Putamen (tissue), 1 donor: ENCODE results near the gene WDR11.
A peak's percentile ranks its signal among the peaks of the same experiment; 100 is the strongest.
"Not testable (repeated sequence)": the region's sequence is repeated elsewhere in the genome, so short reads cannot be mapped to it uniquely, and the experiment has no call there.

Experiments
- DNase-seq: peaks from one replicate; pipeline ENCODE4 v3.0.0-alpha.2; 2016; ENCODE audit warnings: low spot score

The WDR11 gene

DNA sequence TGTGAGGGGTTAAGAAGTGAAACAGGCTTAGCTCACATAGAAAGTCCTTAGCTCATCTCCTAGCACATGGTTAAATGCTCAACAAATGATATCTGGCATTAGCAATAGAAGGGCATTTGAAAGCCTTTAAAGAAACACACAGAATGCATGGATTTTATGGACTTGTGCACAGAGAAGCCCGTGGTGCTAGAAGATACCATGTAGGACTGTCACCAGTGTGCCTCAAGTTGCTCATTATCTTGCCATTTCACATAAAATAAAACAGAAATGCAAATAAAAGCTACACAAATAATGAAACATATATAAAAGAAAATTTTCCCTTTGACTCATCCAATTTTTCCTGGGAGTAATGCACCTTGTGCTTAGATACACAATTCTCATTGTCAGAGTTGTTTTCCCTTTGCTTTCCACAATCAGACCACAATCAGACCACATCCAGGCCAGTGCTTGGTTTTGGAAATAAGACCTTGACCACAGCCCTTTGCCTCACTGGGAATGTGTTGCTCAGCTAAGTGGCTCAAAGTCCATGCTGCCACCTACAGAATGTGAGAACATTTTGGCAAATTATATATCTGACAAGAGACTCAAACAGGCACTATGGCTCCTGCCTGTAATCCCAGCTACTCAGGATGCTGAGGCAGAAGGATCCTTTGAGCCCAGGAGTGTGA is 9.5 kb upstream of the WDR11 start:
- DNase-seq: no peak

DNA sequence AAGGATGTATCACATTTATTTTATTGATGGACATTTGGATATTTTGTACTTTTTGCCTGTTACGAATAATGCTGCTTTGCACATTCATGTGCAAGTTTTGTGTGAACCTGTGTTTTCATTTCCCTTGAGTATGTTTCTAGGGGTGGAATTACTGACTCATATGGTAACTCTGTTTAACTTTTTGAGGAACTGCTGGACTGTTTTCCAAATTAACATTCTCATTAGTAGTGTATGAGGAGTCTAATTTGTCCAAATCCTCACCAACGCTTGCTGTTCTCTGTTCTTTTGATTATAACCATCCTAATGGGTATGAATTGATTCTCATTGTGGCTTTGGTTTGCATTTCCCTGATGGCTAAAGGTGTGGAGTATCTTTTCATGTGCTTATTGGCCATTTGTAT is 3.2 kb downstream of the WDR11 start:
- DNase-seq: no peak

DNA sequence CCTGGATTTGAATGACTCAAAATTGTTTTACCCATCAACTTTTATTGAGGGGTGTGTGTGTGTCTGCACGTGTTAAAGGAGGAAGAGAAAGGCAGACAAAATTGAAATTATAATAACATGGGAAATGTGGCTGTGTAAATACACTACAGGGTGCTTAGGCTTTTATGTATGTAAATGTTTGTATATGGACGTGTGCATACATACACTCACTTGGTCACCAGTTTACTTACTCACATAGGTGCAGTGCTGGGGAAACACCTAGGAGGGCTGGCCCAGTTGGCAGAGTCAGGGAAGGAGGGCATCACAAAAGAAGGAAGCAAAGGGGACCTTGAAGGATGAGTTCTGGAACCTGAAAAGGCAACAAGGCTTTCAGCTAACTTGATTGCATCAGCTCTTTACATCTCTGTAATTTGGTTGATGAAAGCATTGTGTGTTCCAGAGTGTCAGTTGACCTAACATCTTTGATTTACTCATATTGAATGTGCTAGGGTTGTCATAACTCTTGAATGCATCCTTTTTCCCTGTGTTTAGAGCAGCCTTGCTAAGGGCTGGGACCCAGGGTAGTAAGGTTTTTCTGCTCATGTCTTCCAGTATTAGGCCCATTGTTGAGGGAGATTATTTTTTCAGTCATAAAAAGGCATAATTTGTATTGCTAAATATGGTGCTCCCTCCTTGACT is 10.2 kb downstream of the WDR11 start:
- DNase-seq: no peak

DNA sequence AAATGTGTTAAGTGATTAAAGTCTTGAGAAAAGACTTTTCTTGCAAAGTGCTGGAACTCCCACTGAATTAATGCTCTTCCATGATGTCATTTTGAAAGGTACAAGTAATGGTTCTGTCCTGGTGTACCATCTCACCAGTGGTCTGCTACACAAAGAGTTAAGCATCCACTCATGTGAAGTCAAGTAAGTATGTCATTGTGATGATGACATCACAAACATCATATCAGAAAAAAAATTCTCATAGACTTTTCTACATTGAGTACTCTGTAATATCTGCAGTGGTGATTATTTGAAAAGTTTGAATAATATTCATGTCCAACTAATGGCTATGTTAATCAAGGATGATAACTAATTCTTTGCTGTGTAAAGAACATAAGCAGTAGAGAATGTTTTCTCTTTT is 22.6 kb downstream of the WDR11 start:
- no peak for DNase-seq

DNA sequence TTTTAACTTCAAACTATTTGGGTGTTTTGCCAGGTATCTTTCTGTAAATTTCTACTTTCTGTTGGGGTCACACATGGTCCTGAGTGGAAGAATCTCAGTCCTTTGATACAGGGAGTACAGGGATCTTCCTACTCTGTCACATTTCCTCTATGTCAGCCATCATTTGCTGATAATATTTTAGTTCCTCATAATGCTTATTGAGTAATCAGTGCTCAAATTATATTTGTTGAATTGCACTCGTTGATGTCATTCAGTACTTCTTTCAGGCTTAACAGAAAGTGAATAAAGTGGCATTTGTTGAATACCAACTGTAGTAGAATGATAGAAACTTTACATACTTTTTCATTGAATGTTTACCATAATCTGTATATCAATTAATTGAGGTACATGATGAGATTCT is 31.9 kb downstream of the WDR11 start:
- no peak for DNase-seq

DNA sequence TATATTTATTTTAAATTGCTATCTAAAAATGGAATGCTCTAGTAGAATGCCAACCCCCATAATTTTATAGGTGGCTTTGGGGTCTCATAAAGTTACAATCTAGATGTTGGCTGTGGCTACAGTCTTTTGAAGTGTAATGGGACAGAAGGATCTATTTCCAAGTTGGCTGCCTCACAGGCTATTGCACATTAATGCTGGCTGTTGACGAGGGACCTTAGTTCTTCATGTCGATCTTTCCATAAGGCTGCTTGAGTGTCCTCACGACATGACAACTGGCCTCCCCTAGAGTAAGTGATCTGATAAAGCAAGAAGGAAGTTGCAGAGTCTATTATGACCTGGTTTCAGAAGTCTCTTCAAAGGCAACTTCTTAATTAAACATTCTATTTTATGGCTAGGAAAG is 36.3 kb downstream of the WDR11 start:
- no peak for DNase-seq

DNA sequence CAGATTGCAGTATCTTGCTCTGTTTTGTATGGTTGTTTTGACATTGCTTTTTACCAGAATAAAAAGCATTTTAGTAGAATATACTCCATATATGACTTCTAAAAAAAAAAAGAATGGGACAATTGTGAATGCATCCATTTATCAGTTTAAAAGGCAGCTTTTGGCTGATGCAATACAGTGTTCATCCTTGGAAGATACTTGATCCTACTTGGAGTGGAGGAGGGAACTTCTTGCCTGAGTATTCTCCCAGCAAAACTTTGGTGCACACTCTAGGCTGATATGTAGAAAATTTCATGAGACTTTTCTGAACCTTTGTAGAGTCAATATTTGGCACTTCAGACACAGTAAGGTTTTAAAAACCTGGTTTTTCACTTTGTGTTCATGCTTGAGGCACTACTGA is 40.2 kb downstream of the WDR11 start:
- no peak for DNase-seq

DNA sequence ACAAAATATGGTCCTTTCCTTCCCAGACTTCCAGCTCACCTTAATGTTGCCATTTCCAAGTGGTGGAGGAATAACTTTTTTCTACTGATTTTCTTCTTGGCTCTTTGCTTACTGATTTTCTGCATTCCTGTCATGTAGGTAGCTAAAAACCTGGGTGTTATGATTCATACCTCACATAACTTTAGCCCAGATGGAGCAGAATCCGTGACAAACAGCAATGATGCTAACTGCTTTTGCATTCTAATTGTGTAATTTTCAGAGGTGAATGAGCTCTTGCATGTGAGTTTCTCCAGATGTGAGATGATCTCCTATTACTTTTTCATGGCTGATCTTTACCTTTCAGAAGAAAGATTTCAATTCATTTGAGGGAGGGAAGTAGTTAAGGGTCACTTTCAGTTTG is 43.4 kb downstream of the WDR11 start:
- DNase-seq: no peak

DNA sequence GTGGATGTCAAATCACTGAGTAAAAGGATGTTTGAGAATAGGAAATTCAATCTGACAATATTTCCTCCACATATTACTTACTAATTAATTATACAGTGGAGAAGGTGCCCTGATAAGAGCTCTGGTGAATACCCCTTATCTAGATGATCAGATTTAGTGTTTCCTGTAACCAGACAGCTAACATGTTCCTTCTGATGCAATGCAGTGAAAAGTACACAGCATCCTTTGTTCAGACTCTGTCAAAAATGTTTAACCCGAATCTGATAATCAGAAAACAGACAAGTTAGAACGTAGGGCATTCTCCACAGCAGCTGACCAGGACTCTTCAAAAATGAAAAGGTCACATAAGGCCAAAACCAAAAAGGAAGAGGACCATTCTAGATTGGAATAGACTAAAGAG is 46.2 kb downstream of the WDR11 start:
- DNase-seq: no peak

DNA sequence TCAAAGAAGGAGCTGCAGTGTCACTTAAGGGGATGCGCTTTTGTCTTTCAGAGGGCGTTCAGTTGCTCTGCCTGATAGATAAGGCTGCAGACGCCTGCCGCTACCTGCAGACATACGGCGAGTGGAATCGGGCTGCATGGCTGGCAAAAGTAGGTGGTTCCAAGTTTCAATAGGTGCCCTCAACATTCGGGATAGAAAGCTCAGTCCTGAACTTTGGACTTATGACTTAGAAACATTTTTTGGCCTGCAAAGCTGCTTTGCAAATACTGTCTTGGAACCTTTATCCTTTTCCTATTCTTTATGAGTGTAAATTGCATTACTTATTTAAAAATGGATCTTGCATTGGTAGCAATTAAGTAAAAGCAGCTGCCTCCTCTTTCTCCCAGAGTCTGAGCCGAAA is 54.1 kb downstream of the WDR11 start:
- DNase-seq: no peak

DNA sequence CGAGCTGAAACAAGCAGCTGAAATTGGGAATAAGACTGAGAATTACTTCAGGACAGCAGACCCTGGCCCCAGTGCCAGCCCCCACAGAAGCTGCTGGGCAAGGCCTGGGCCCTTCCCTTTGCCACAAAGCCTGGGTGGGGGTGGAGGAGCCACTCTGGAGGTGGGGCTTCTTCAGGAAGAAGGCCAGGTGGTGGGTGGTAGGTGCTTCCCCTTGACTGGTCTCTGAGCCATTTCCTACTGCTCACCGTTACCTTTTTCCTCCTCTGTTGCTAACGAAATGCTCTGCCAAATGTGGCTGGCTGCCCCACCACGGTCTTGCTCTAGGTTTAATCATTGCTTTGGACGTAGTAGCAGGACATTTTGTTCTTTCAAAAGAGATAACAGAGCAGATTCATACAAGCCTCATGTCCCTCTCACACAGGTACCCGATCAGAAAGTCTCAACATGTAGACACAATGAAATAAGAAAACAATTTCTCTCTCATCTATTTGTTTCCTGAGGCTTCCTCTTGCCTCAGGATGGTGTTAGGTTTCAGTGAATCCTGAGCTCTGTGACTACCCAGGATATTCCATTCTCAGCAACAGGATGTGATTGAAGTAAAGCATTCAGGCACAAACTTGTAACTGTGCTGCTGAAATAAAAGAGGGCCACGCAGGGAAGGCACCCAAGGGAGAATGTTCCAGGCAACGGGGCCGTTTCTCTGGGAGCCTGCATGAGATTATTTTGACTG is 66.5 kb downstream of the WDR11 start:
- DNase-seq: no peak

DNA sequence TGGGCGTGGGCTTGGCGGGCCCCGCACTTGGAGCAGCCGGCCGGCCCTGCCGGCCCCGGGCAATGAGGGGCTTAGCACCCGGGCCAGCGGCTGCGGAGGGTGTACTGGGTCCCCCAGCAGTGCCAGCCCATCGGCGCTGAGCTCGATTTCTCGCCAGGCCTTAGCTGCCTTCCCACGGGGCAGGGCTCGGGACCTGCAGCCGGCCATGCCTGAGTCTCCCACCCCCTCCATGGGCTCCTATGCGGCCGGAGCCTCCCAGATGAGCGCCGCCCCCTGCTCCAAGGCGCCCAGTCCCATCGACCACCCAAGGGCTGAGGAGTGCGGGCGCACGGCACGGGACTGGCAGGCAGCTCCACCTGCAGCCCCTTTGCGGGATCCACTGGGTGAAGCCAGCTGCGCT is 72.7 kb downstream of the WDR11 start:
- not testable (repeated sequence) for DNase-seq

DNA sequence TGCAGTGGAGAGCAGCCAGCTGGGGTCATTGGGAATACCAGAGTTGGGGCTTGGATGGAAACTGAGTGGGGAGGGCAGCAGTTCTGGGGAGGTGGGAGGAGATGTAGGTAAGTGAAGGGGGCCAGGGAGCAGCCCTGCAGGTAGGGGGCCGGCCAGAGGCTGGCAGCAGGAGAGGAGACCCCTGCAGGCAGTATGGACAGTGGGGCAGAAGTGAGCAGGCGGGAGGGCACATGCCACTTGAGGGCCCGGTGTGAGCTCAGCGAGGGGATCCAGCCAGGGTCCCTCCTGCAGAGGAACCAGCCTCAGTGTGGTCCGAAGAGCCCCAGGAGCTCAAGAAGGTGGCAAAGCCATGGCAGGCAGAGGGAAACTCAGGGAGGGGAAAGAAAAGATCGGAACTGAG is 75.4 kb downstream of the WDR11 start:
- DNase-seq: no peak

DNA sequence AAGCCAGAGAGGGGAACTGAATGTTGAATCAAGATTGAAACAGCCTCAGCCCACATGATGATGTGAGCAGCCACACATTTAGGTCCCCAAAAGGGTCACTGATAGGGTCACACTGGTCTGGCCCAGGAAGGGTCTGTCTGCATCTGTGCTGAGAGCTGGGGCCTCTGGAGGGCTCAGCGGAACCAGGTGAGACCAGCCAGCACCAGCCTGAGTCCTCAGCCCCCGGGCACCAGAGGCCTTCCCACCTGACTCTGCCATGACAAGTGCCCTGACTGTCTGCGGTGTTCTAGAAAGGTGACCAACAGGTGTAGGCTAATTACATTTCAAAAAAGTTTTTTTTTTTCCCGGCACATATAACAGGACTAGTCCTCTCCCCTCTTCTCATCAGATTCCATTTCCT is 76.2 kb downstream of the WDR11 start:
- no peak for DNase-seq

DNA sequence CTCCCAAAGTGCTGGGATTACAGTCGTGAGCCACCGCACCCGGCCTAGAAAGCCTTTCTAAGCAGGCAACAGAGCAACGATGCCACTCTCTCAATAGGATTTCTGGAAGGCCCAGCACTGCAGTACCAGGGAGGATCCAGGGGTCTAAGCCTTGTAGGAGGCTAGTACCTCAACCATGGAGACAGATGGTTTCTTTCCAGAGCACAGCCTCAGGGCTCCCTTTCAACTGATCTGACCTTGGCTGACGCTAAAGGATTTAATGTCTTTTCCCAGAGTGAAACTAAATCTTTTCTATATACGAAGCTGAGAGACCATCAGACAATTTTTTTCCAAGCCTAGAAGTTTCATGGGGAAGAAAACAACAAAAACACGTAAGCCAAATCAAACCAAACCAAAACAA is 78.0 kb downstream of the WDR11 start:
- DNase-seq: no peak

DNA sequence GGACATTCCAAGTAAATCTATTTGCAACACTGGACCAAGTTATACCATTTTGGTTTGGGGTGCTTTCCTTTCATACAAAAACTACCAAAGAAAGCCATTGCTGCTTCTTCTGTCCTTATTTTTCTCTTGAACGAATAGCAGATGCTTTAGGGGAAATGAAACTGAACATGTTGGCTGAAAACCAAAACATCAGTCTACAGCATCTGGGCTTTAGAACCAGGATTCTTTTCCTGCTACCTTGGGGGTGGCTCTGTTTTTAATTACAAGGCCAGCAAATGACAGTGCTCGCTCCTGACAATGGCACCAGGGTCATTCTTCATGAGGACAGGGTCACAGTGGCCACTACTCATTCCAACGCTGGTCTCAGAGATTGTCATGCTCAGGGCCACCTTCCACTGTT is 80.3 kb downstream of the WDR11 start:
- DNase-seq: no peak

DNA sequence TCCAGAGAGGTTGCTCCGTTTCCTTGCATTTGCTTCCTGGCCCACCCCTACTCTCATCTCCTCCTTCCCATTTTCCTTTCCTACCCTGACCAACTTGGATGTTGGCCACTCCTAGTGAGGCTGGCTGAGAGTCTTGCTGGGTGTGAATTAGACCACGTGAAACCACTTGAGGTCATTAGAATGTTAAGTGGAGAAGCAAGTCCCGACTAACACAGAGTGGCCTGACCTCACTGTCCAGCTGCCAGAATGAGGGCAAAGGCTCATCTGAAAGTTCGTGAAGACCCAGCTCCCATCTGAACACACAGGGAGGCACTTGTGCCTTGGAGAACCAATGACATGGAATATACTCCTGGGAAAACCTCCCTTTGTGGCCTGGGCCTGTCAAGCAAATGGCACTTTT is 80.8 kb downstream of the WDR11 start:
- DNase-seq: no peak

DNA sequence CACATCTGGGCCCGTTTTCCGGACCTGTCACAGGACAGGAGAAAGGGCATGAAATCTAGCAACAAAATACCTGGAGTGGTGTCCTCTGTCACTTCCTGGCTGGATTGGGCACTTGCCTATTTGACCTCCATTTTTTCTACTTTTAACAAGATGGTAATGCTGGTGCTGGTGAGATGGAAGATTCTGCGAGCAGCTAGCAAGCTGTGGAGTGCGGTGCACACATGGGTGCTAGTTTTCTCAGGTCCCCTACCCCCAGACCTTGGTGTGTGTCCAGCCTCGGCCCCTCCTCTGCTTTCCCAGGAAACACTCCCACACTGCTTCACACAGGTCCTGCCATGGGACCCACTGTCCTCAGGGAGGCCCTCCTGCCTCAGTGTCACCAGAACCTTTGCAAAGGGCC is 87.7 kb downstream of the WDR11 start:
- DNase-seq: no peak

DNA sequence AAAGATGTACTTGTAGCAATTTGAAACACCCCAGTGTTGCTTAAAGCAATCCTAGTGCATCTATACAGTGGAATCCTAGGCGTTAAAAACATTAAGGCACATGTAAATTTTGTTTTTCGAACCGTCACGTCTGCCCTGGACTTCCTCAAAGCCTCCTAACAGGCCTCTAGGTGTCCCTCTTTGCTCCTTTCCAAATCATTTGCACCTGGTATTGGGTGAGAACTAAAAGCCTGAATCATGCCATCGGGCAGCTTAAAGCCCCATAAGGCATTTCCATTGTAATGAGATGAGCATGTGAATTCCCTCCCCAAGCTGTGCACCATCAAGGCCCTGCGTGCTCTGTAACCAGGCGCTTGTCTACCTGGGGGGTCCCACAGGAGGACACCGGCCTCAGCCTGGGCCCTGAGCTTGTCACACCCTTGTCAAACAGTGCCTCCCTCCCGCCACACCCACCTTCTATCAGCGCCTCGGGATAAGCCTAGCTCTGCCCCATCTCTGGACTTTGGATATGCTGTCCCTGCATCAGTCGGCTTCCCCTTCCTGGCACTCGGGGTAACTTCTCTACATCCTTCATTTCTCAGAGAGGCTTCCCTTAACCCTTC is 89.2 kb downstream of the WDR11 start:
- no peak for DNase-seq

DNA sequence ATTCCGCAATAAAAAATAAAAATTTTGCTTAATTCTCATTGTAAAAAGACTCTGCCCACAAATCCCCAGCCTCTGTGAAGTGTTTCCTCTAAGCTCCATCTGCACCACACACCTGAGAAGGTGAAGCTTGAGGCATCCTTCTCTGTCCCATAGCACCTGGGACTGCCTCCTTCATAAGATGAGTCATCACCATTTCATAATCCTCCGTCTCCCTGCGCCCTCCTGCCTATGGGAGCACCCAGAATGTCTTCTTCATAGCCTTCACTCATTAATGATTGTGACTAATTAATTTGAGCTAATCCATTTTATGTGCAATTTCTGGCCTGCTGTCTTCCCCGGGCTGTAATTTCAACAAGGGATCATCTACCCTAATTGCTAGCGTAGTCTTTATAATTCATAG is 90.3 kb downstream of the WDR11 start:
- no peak for DNase-seq

DNA sequence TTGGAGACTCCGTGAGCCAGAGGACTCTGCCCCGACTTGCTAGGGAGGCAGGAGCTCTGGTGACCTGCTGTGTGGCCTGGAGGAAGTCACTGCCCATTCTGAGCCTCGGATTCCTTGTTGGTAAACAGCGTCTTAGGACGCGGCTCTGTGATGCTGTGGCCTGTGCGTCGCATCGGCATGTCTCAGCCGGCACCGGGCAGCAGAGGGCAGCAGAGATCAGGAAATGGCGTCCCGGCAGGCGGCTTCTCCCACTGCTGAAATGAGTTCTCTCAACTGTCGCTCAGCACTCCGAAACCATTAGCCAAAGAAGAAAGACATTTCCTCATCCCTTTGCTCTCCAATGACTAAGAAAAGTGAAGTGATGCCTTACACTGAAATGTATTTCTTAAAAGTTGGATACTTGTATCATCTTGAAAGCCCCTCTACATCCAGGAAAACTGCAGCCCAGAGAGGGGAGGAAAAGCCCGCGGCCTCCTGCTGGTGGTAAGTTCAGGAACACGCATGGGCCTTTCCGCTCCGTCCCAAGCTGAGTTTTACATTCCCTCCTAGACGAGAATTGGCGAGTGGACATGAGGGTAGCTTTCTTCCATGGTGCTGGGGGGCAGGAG is 91.7 kb downstream of the WDR11 start:
- peak; percentile 86 for DNase-seq

DNA sequence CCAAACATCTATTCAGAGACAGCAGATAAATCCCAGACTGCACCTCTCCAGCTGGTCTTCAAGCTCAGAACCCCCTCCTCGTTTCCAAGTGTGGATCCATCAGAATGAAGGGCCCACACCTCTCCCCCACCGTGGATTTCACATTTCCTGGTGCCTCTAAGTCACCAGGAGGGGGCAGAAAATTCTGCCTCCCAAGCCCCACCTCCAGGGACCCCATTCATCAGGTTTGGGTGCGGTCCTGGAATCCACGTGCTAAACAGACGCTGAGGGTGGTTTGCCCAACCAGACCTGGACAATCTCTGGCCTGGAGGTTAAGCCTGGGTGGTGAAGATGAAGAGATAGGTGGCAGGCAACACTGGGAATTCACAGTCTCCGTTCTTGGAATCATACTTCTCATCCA is 92.4 kb downstream of the WDR11 start:
- no peak for DNase-seq
